NCI-H1417 treated with DMSO at 0.1 percent for 48 hours (cell line): ENCODE results near the gene KAT6B.
"Not testable (repeated sequence)": the region's sequence is repeated elsewhere in the genome, so short reads cannot be mapped to it uniquely, and the experiment has no call there.

Source experiments
- DNase-seq: peaks from one replicate; lab custom pipeline; 2025; lab: John Stamatoyannopoulos, UW

KAT6B gene

DNA sequence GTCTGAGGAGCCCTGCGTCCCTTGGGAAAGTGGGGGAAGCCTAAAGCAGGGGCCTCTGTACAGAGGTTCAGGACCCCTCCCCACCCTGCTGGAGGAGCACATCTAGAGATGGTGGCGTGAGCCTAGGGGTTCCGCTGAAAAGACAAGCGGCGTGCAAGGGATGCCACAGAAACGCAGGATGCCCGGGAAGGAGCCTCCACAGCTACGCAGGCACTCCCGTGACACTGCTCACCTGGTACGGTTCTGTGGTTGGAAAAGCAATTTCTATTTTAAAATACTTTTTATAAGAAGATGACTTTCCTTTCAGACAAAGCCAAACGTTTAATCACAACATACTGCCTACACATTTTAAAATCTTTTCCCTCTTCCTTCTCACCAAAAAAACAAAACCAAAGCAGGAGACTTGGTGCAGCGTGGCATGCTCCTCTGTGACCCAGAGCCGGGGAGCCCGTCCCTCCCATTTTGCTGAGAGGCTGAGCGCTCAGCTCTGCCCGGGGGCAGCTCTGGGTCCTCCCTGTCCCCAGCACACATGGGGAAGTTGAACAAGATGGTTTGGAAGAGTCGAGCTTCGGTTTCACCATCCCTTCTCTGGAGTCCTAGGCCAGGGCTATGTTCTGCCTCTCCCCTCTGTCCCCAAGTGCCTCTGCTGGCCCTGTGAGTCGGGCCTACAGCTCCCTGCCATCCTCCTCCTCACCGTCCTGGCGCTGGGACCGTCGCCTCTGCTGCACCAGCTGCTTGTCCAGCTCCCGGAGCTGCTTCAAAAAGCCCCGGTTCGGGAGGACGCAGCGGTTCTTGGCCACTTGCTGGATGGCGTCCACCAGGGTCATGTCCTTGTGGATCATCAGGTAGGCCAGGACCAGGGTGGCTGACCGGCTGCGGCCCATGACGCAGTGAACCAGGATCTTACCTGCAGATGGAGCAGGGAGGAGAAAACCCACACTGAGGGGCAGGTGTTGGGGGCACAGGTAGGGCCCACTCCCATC, 211.1 kb downstream of the KAT6B start:
- DNase-seq: no peak

GRCh38 chr10:75038335-75038734, 211.9 kb downstream of the KAT6B start:
- DNase-seq: no peak

DNA sequence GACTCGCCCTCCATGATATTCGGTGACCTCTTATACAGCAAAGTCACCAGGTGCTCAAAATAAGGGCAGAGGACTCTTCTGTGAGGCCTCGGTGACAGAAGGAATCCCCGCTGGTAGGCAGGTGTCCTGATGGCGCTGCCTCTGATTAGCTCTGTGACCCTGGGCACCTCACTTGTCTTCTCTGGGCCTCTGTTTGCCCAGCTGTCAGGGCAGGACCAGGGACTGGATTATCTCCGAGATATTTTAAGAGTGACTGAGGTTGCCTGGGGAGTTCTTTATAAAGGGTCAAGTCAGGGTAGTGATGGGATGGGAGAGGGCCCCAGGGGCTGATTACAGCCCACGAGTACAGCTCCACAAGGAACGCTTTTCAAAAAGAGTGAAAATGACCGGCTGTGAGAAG, 214.2 kb downstream of the KAT6B start:
- DNase-seq: no peak

DNA sequence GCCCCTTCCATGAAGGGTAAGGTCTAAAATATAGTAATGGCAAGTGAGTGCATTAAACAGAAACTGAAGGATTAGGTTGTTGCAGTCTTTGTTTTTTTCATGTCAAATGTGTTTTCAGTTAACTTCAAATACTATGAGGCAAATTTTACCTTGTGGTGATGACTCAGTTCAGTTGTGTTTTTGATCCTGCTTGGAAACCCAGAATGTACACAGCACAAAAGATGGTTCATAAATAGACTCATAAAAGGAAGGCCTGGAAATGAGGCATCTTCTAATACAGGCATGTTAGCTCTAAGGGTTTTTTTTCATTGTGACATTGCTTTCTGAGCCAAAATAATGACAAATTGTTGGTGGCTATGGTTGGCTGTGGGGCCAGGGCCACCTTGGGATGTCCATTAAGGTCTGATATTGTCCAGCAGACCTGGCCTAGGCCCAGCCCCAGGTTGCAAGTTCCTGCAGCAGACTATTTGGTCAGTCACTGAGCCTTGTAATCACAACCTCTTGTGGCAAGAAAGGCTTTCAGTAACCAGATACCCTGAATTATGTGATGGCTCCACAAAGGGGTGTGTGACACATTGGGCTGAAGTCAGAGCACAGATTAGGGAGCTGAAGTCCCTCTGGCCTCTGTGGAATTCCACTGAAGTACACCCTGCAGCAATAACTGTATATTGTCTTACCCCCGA, 216.0 kb downstream of the KAT6B start:
- DNase-seq: no peak

GRCh38 chr10:75043256-75044131, 217.1 kb downstream of the KAT6B start:
- no peak for DNase-seq

DNA sequence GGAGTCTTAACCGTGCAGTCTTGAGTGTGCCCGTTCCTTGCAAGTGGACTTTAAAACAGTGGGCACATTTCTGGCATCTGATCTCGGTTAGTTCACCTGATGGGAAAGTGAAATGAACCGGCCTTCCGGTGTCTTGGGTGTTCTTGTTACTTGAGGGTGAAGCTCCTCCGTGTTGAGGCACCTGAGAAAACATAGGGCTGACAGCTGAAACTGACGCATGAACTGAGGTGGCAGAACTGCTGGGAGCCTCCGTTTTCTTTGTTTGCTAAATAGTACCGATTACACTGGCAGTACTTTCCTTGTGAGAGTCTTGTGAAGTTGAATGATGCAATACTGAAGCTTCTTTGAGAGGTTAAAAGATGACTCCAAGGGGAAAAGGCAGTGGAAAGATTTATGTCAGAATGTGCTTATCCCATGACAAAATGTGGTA, 222.3 kb downstream of the KAT6B start:
- DNase-seq: no peak

DNA sequence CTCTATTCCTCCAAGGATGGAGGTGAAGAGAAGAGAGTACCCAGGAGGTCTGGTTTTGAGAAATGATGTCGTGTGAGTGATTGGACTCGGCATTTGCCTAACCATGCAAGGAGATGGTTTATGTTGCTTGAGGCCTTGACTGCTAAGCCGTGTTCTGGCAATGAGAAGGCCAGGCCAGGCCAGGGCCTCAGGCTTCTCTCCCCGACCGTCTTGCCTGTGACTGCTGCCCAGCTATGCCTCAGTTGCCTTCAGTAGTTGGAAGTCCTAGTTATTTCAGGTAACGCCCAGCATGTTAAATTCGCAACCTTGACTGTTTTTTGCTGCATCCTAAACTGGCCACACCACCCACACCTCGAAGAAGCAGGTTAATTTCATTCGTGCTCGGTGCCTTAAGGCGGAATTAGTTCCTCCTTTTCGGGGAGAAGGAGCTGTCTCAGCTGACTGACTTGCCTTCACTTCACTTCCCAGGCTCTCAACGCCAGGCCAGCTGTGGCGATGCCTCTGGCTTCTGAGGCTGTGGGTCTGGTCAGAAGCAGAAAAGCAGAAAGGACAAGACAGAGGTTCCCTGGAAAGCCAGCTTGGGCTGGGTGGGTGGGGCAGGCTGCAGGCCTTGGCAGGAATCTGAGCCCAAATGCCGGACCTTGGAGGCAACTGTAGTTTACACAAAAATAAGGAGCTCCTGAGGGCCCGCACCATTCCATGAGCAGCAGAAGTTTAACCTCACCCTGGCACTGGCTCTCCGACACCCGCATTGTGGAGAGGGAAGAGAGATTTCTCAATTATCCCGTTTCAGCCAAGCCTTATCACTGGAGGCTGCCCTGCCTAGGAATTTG, 223.1 kb downstream of the KAT6B start:
- DNase-seq: no peak

DNA sequence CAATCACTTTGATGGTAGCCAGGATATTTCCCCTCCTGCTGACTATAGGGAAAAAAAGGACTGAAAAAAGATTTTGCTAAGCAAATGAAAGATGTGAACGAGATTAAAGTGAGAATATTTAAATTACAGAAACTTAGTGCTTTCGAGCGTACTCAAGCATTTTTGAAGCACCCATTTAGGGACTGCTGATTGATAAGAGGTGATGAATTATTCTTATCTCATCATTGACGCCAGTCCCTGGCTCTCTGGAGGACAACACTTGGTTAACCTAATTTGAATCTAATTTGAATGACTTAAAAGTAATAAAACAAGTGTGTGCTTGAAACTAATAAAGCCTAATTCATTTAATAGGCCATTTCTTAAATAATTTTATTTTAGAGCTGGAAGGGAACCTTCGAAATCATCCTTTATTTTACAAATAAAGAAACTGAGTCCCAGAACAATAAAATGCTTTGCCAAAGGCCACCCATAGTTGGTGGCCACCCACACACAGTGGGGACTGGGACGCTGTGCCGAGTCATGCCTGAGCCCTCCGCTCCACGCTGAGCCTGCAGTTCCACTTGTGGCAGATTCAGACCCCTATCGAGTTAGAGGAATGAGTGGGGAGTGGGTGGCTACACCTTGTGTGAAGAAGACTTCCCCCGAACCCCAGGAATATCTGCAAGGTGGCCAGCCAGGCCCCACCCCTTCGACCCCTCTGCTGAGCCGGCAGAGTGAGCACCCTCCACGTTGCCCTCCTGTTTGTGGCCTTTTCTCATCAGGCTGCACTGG, 223.9 kb downstream of the KAT6B start:
- no peak for DNase-seq

DNA sequence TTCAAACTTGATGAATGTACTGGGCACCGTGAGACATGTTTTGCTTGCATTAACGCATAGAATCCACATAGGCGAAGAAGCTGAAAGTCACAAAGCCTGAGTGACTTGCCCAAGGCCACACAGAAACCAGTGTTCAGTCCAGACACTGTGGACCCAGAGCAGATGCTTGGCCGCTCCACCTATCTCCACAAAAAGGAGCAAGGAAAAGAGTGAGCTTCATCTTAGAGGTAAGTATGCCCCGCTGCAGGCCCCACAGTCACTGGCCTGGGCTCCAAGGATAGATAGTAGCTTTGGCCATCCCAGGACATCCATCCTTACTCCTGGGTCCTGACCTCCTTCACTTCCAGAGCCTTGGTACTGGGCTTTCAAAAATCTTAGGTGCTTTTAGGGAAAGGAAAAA, 224.9 kb downstream of the KAT6B start:
- DNase-seq: no peak

DNA sequence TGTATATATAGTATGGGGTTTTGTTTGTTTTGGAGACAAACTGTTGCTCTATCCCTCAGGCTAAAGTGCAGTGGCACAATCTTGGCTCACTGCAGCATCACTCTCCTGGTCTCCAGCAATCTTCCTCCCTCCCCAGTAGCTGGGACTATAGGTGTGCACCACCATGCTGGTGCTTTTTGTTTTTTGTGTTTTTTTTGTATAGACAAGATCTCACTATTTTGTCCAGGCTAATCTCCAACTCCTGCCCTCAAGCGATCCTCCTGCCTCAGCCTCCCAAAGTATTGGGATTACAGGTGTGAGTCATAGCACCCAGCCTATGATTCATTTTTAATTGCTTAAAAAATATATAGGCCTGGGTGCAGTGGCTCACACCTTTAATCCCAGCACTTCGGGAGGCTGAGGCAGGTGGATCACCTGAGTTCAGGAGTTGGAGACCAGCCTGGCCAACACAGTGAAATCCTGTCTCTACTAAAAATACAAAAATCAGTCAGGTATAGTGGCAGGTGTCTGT, 229.6 kb downstream of the KAT6B start:
- not testable (repeated sequence) for DNase-seq

DNA sequence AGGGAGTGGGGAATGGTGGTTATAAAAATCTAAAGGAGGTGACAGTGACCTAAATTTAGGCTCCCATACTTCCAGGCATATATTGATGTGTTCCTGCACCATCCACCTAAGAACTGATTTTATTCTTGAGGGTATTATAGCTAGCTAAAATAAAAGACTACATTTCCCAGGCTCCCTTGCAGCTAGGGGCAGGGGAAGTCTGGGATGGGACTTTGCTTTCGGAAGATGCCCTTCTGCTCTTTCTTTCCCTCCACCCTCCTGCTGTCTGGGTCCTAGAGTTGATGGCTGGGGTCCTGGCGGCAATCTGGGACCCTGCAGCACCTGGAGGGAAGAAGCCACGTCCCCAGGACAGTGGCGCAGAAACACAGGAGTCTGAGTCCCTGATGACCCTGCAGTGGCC, 231.3 kb downstream of the KAT6B start:
- DNase-seq: no peak

GRCh38 chr10:75058161-75058560, 231.8 kb downstream of the KAT6B start:
- DNase-seq: no peak

DNA sequence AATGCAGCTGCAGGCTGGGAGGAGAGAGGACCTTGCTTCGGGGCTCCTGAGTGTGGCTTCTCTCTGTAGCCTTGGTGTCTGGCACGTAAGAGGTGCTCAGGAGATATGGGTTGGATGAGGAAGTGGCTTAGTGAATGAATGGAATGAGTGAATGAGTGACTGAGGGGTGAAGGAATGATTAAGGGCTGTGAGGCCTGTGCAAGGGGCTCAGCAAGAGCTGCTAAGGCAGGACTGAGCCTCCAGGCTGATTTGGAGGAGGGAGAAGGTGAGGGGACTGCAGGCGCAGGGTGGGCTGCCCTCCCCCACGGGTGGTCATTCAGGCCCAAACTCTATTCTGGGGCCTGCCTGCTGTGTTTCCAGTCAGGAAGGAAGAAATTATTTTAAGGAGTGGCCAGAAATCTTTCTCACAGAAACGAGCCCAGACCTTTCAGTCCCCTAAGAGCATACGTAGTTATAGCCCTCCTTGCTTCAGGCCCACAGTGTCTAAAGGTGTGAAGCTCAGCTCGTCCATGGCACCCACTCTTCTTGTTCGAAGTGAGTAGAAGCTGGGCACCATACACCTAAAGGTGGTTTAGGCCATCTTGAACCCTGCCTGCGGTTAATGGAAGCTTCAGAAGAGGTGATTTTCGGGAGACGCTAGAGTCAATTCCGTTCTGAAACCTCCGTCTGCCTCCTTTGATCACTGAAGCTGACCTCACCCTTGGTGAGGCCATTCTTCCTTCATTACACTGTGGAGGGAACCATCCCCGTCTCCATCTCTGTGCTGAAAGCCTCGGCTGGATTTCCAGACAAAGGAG, 235.5 kb downstream of the KAT6B start:
- DNase-seq: no peak

GRCh38 chr10:75062506-75063299, 236.3 kb downstream of the KAT6B start:
- no peak for DNase-seq

DNA sequence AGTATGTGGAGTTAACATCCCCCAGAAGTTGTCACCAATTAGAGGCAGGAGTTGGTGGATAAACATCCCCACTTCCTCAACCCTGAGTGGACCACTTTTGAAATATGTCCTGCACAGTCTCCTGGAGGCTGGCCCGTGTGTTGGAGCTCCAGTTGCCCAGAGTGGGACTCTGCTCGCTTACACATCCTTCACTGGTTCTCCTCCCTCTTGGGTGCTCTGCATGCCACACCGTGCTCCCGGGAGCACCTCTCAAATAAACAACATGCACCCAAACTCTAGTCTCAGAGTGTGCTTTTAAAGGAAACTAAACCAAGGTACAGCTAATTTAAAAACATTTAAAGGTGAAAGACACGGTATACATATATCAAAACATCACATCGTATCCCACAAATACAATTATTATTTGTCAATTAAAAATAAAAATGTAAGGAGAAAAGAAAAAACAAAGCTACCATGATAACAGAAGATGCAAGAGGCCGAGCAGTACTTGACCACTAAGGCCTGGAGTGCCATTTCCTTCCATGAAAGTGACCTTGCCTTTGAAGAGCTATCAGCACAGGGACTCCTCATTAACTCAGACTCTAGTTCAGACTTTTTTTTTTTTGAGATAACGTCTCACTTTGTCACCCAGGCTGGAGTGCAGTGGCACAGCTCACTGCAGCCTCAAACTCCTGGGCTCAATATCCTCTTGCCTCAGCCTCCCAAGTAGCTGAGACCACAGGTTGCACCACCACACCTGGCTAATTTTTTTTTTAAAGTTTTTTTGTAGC, 237.2 kb downstream of the KAT6B start:
- DNase-seq: no peak

DNA sequence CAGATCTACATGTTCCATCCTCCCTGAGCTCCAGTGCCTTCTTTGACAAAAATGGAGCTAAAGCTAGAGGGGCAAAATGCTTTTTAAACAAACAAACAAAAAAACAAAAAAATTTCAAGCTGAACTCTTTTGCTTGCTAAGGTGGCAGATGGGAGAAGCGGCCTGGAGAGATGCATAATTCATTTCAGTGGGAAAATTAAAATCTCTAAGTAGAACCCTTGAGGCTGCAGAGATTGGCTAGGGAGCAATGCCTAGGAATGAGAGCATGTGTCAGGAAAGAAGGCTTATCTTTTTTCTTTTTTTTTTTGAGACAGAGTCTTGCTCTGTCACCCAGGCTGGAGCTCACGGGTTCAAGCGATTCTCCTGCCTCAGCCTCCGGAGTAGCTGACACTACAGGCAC, 238.7 kb downstream of the KAT6B start:
- no peak for DNase-seq

- no peak for DNase-seq
Measured at GRCh38 chr10:75066271-75066670, 239.9 kb downstream of the KAT6B start.

DNA sequence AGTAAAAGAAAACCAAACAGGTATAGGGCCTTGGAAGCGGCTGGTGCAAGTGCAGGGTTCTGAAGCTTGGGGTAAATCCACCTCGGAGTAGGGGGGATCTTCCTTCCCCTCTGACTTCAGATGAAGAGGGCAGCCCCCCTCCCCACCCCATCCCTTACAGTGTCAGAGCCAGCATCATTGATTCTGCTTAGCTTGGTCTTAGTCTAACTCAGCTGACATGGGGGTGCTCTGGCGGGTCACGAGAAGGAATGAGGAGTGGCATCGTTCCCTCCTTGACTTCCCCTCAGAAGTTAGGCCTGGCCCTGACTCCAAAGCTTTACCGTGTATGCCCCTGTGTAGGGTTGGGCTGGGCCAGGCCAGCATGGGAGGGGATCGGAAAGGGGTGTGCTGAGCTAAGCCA, 240.9 kb downstream of the KAT6B start:
- no peak for DNase-seq
